Measurements from ENCODE around the gene DYSF.
A peak's percentile ranks its signal among the peaks of the same experiment; 100 is the strongest.
"Not testable (repeated sequence)": the region's sequence is repeated elsewhere in the genome, so short reads cannot be mapped to it uniquely, and the experiment has no call there.

DYSF gene

DNA sequence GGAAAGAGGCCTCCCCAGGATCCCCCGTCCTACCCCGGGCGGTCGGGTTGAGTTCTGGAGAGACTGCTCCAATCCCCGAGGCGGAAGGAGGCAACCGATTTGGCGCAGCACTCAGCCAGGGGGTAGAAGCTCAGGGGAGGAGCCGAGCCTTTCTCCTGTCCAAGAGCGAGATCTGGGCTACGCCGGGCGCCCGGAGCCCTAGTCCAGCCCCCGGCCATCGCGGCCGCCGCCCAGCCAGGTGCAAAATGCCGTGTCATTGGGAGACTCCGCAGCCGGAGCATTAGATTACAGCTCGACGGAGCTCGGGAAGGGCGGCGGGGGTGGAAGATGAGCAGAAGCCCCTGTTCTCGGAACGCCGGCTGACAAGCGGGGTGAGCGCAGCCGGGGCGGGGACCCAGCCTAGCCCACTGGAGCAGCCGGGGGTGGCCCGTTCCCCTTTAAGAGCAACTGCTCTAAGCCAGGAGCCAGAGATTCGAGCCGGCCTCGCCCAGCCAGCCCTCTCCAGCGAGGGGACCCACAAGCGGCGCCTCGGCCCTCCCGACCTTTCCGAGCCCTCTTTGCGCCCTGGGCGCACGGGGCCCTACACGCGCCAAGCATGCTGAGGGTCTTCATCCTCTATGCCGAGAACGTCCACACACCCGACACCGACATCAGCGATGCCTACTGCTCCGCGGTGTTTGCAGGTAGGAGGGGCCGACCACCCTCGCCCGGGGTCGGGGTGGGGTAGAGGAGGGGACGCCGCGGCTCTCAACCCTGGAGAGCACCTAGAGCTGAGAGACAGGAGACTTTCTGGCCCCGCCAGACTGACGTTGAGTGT lies at the start of gene DYSF:
Gene DYSF (plus strand): TSS at position 158 of the 817 bp plus-strand sequence.
- DNase-seq, result no peak

GRCh38 chr2:71409611-71410010 lies 43.8 kb upstream of the DYSF start:
- no peak for DNase-seq

- no peak for DNase-seq
Measured at GRCh38 chr2:71410696-71411095, 42.7 kb upstream of the DYSF start.

DNA sequence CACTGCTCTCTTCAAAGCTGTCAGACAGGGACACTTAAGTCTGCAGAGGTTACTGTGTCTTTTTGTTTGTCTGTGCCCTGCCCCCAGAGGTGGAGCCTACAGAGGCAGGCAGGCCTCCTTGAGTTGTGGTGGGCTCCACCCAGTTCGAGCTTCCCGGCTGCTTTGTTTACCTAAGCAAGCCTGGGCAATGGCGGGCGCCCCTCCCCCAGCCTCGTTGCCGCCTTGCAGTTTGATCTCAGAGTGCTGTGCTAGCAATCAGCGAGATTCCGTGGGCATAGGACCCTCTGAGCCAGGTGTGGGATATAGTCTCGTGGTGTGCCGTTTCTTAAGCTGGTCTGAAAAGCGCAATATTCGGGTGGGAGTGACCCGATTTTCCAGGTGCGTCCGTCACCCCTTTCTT lies 36.5 kb upstream of the DYSF start:
- not testable (repeated sequence) for DNase-seq

DNA sequence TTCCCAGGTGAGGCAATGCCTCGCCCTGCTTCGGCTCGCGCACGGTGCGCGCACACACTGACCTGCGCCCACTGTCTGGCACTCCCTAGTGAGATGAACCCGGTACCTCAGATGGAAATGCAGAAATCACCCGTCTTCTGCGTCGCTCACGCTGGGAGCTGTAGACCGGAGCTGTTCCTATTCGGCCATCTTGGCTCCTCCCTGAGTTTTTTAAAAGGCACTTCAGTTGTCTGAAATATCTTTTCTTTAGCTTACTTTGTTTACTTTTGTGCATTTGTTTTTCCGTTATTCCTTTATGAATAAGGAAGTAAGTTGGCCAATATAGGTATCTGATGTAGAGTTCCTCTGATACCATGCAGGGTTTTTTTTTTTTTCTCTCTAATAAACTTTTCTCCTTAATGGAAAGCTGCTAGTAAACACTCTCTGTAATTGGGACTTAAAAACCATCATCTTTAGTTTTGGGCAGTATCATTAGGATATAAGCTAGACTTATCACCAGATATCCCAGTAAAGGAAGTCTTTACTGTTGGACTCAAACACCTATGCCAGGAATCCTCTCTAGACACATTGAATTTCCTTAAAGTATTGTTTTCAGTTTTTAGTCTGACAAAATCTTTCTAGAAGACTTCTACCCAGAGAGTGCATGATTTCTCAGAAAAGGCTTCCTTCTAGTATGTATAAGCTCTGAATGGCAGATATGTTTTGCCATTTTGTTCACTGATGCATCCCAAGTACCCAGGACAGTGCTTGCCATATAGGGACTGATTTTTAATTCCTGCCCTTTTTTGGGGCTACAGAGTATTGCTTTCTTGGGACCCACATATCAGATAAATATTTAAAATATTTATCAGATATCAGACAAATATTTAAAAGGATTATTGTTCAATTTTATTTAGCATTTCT lies 35.8 kb upstream of the DYSF start:
- peak in 2 of 6 experiments; percentile 38 to 45 for DNase-seq

- no peak for DNase-seq
Measured at GRCh38 chr2:71419145-71419544, 34.2 kb upstream of the DYSF start.

DNA sequence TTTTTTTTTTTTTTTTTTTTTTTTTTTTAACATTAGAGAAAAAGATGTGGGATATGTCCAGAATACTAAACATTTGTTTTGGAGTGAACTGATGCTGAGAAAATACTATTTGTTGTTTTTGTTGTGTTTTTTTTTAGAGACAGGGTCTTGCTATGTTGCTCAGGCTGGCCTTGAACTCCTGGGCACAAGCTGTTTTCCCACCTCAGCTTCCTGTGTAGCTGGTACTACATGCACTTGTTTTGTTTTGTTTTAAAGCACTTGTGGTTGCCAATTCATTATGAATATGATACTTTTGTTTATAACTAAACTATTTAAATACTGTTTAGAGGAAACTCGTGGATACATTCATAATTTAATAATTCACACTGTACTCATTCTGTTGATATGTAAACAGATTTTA lies 33.4 kb upstream of the DYSF start:
- DNase-seq, result no peak

DNA sequence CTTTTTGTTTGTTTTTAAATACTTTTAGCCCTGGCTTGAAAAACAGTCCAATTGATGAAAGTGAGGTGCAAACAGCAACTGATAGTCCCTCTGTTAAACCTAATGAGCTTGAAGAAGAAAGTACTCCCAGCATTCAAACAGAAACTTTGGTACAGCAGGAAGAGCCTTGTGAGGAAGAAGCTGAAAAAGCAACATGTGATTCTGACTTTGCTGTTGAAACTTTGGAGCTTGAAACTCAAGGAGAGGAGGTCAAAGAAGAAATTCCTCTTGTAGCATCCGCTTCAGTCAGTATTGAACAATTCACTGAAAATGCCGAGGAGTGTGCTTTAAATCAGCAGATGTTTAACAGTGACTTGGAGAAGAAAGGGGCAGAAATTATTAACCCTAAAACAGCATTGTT lies 30.6 kb upstream of the DYSF start:
- no peak for DNase-seq

- DNase-seq, result no peak
Measured at GRCh38 chr2:71423817-71424420, 29.4 kb upstream of the DYSF start.

GRCh38 chr2:71426721-71427120 lies 26.6 kb upstream of the DYSF start:
- no peak for DNase-seq

DNA sequence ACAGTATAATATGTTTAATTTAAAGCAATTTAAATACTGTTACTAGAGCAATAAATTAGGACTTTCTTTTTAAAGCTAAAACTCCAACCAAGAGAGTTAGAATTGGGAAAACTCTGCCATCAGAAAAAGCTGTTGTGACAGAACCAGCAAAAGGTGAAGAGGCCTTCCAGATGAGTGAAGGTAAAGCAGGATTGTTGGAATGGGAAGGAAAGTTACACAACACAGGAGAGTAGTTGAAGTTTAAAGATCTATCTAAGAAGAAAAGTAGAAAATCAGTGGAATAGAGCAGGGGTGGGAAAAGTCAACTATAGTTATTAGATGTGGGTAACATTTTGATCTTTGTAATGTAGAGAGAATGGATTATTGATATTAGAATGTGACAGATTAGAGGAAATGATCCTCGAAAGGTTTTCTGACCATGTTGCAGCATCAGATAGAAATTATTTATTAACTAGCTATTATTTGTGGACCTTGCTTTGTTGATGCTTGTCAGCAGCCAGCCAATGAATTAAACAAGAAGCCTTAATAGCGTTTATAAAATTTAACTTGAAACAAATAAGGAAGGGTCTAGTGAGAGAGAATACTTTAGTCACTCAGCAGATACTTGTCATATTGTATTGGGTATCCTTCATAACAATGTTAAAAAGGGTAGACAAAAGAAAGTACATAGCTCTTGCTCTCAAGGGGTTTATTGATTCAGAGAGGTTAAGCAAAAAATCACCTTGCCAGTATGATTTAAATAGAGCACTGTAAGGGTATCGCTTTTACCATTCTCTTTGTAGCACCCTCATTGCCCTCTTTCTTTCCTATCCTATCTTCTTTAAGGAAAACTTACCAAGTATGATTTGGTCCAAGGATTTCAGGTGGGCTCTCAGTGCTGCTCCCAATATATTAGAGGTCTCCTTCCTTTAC lies 24.6 kb upstream of the DYSF start:
- no peak for DNase-seq

GRCh38 chr2:71445142-71445541 lies 8.2 kb upstream of the DYSF start:
- DNase-seq, result not testable (repeated sequence)

DNA sequence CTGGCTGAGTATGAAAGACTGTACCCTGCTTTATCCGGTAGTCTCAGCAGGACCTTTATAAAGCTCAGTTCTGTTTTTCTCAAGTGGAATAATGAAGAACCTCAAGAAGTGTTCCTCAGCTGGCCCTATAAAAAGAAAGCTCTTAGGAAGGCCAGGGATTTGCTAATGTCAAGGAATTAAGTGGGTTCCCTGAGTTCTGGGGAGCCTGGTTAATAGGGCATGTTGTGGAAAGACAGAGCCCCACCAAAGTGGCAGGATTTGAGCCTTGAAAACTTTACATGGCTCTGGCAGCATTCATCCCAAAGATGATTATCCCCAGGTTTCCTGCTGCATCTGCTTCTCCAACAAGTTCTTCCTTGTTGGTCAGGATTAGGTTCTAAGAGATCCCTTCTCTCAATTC lies 6.9 kb upstream of the DYSF start:
- DNase-seq, result no peak

GRCh38 chr2:71449343-71449742 lies 4.0 kb upstream of the DYSF start:
- no peak for DNase-seq

DNA sequence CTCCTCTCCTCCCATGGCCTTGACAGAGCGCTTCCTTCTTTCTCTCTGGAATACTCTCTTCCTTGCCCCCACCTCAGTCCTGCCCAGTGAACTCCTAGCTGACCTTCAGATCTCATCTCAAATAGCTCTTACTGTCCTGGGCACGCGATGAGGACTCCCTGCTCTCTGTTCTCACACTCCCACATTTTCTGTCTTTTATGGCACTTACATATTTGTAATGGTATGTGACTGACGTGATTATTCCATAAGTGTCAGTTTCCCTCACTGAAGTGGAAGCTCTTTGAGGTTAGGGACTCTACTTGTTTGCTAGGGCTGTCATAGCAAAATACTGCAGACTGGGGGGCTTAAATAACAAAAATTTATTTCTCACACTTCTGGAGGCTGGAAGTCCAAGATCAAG lies 1.7 kb upstream of the DYSF start:
- DNase-seq, result no peak

- no peak for DNase-seq
Measured at GRCh38 chr2:71452565-71452964, 796 bp upstream of the DYSF start.

- DNase-seq, result no peak
Measured at GRCh38 chr2:71454221-71455010, 1.1 kb downstream of the DYSF start.

DNA sequence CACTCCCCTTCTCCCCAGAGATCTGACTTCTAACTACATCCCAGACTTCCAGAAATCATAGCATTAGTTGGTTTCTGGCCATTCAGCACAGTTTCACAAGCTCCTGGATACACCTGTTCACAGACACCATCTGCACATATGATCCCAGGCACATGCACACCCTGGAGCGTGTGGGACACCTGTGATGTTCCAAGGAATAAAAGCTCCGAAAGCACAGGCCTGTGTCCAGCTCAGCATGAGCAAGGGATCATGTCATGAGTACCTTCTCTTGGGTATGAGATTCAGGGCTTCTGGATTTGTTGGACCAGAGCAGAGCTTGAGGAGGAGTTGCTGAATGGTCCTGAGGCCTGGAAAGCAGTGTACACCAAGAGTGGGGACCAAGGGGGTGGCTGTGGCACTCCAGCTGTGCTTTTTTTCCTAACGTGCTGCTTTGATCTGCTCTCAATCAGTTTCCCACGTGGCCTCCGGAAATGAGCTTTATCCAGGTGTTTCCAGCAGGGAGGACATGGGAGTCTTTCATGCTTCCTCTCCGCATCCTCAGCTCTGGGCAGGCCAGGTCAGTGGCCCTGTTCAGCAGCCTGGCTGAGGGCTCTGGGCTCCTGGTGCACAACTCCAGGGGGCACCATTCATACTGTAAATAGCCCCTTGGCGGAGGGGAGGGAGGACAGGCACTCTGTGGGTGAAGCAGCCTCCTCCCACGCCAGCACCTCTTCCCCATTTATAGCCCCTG lies 1.8 kb downstream of the DYSF start:
- DNase-seq, result no peak

GRCh38 chr2:71455741-71456569 lies 2.6 kb downstream of the DYSF start:
- DNase-seq, result no peak

DNA sequence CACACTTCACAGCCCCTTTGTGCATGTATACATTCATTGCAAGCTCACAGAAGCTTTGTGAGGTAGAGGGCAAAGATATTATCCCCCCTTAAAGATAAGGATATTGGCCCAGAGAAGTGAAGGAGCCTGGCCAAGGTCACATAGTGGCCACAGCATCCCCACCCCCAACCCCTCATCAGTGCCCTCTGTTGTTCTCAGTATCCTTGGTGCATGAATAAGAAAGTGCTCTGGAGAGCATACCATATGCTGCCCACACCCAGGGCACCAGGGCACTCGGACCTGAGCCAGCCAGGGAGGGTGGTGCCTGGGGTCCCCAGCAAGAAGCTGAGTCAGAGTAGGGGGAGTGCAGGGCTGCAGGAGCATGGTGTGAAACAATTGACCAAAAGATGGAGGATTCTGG lies 3.3 kb downstream of the DYSF start:
- no peak for DNase-seq

All from stimulated activated naive CD4-positive, alpha-beta T cell (primary cell).